Omental fat pad (tissue), 4 donors: ENCODE data around the gene STX16. TPM values are rescaled to one million over a fixed set of nuclear protein-coding genes. Genes with fewer than 3 reads are reported as not detected.

ENCODE experiments used
- ATAC-seq: fragments of 150-250 bp; one replicate; pipeline ENCODE4 v1.9.1; 2016; ENCODE audit warnings: mild to moderate bottlenecking, moderate library complexity; ENCODE audit not compliant: low FRiP score
- DNase-seq: peaks from one replicate; pipeline ENCODE4 v3.0.0-alpha.2; 2019; ENCODE audit warnings: low spot score
- CTCF ChIP-seq, 3 donors: fragments of 450-650 bp; IDR thresholded peaks; one replicate each; pipeline ENCODE4 v1.5.1; 2016 to 2017; ENCODE audit warnings: antibody characterized with exemption in 3 of 3, mild to moderate bottlenecking in 3 of 3, moderate library complexity in 2 of 3
- total RNA-seq, 4 donors: library from RNA; depleted of rRNA; stranded (reverse); fragments of >200 nt; gene quantifications; one replicate each; pipeline ENCODE4 v1.1.0, GENCODE V29; 2016

The STX16 gene
- total RNA-seq, 4 donors from 2014 or later: 38.5 to 87.2 (median 49.1) TPM

- ATAC-seq (no peak), DNase-seq (no peak)
- TF ChIP-seq CTCF (IDR thresholded peaks at IDR 0.05): no peak
These were observed 42.8 kb upstream of the STX16 start for GRCh38 chr20:58608096-58608840.

- DNase-seq (no peak), ATAC-seq (no peak)
- no peak for TF ChIP-seq CTCF (IDR thresholded peaks at IDR 0.05)
These were observed 42.1 kb upstream of the STX16 start for GRCh38 chr20:58609026-58609425.

- TF ChIP-seq CTCF (IDR thresholded peaks at IDR 0.05): no peak
- ATAC-seq: no peak
- no peak for DNase-seq
These were observed 40.8 kb upstream of the STX16 start for GRCh38 chr20:58610071-58610800.

- no peak for DNase-seq
- no peak for ATAC-seq
- no peak for TF ChIP-seq CTCF (IDR thresholded peaks at IDR 0.05)
These were observed 40.3 kb upstream of the STX16 start for GRCh38 chr20:58610811-58611210.

GRCh38 chr20:58611236-58612030, 39.6 kb upstream of the STX16 start:
- no peak for ATAC-seq
- no peak for TF ChIP-seq CTCF (IDR thresholded peaks at IDR 0.05)
- DNase-seq: no peak

GRCh38 chr20:58612121-58612691, 38.9 kb upstream of the STX16 start:
- DNase-seq (no peak), ATAC-seq (no peak)
- TF ChIP-seq CTCF (IDR thresholded peaks at IDR 0.05): no peak
